ENCODE data around the gene PARD3. TPM values are rescaled to one million over a fixed set of nuclear protein-coding genes. Genes with fewer than 3 reads are reported as not detected.

PARD3 gene
- total RNA-seq, 1 experiment from 2014 or later: 46.3 TPM

DNA sequence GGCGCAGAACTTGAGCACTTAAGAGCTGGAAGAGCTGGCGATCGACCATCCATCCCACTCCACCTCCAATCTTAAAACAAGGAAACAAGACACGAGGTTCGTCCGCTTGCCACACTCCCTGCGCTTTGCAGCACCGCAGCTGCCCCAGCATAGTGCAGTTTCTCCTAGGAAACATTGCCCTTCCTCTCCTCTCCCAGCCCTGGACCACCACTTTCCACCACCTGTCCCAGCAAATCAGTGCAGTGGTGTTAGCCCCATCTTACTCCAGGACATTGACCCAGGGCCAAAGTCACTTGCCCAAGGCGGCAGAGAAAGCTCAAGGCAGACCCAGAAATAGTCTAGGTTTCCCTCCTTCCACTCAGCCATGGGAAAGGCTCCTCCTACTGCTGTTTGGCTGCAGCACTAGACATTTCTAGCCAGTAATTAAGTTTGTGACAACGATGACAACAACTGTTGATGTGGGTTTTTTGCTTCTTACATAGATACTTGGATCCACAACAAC, 1.5 kb upstream of the PARD3 start:
- Histone ChIP-seq H3K27me3 (ENCODE audit: insufficient read depth, low read length) (no peaks in the 10 kb centered on the region), H3K9me2 (ENCODE audit: insufficient read depth) (no peaks in the 10 kb centered on the region), H3K27ac (ENCODE audit: low read depth, low read length) (no peak overlapping the region), H3K9ac (ENCODE audit: low read length) (no peak overlapping the region), H3K9me3 (ENCODE audit: control insufficient read depth in 1 of 2, insufficient read depth in 1 of 2, low read depth in 1 of 2, low read length in 2 of 2) (no peaks in the 10 kb centered on the region), H2AFZ (ENCODE audit: low read depth, low read length, poor library complexity, severe bottlenecking) (no peak overlapping the region), H3K4me1 (ENCODE audit: control insufficient read depth in 1 of 2, insufficient read depth in 2 of 2, low read length in 2 of 2) (peaks cover 13 to 28% of the 10 kb centered on the region in 2 experiments), H3K4me2 (ENCODE audit: low read length) (no peak overlapping the region), H4K20me1 (ENCODE audit: insufficient read depth) (no peaks in the 10 kb centered on the region), H3K79me2 (ENCODE audit: insufficient read depth, low read length) (peaks cover 28% of the 10 kb centered on the region), H3K4me3 (replicated peaks in 1 of 2; ENCODE audit: low read depth in 1 of 2, low read length in 2 of 2) (no peak overlapping the region), H3K36me3 (ENCODE audit: control insufficient read depth in 1 of 2, insufficient read depth in 2 of 2, low read length in 2 of 2) (no peaks in the 10 kb centered on the region)
- ChIA-PET POLR2A (interaction anchor here (1.1 kb wide), 1 partner anchor 9 kb away, joined by 3 read pairs; no protein-coding TSS in a partner anchor), RAD21 (ENCODE audit: low non-redundant PET in 1 of 2, low total read pairs in 2 of 2, uncharacterized antibody in 2 of 2, unreplicated experiment in 2 of 2) (no interaction called here), CTCF (interaction anchor here (0.6 to 1.3 kb wide), 3 partner anchors 8 to 92 kb away, joined by 3 to 6 read pairs (median 4); no protein-coding TSS in a partner anchor)
- peak; percentile 7; the same call in 1 of the 2 replicates for TF ChIP-seq RAD21 (IDR thresholded peaks at IDR 0.05; ENCODE audit: low read depth)
- no peak for TF ChIP-seq SRF (IDR thresholded peaks at IDR 0.05; ENCODE audit: low read depth)
- no peak for DNase-seq (ENCODE audit: low read depth, low spot score)
- intact Hi-C loops (cut with micrococcal nuclease): no loop called here
- TSS peak; percentile 36 for BruUV-seq (replicated peaks)
- no peak for ATAC-seq

DNA sequence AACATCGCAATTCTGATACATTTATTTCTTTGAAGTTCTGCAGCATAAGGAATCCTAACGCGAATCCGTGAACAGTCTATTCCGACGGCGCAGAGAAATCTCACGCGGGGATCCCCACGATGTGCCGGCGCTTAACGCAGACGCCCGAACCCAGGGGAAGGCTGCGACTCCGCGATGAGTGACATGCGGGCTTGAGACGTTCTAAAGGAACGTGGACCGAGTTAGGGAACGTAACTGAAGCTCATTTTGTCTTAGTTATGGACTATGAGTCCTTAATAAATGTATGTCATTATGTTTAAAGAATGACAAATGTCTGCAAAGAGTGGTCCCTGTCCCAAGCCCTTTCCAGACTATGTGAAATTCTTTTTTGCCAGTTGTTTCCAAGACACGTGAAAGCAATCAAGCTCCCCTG, 995 bp upstream of the PARD3 start:
- CTCF ChIA-PET: interaction anchor here (0.6 to 1.3 kb wide), 2 partner anchors 8 to 51 kb away, joined by 3 to 4 read pairs; no protein-coding TSS in a partner anchor
- Histone ChIP-seq H3K27me3 (ENCODE audit: insufficient read depth, low read length) (no peaks in the 10 kb centered on the region), H3K9ac (ENCODE audit: low read length) (peak overlapping the region; percentile 52), H3K36me3 (ENCODE audit: control insufficient read depth in 1 of 2, insufficient read depth in 2 of 2, low read length in 2 of 2) (no peaks in the 10 kb centered on the region), H3K9me2 (ENCODE audit: insufficient read depth) (no peaks in the 10 kb centered on the region), H3K4me1 (ENCODE audit: control insufficient read depth in 1 of 2, insufficient read depth in 2 of 2, low read length in 2 of 2) (peaks cover 13 to 25% of the 10 kb centered on the region in 2 experiments), H3K27ac (ENCODE audit: low read depth, low read length) (no peak overlapping the region), H2AFZ (ENCODE audit: low read depth, low read length, poor library complexity, severe bottlenecking) (no peak overlapping the region), H3K79me2 (ENCODE audit: insufficient read depth, low read length) (peaks cover 33% of the 10 kb centered on the region), H3K9me3 (ENCODE audit: control insufficient read depth in 1 of 2, insufficient read depth in 1 of 2, low read depth in 1 of 2, low read length in 2 of 2) (no peaks in the 10 kb centered on the region), H3K4me3 (replicated peaks in 1 of 2; ENCODE audit: low read depth in 1 of 2, low read length in 2 of 2) (peak overlapping the region in 1 of 2 experiments; percentile 62; a peak in 3 of 4 replicates), H3K4me2 (ENCODE audit: low read length) (peak overlapping the region; percentile 97), H4K20me1 (ENCODE audit: insufficient read depth) (no peaks in the 10 kb centered on the region)
- no TSS peak for BruUV-seq (replicated peaks)
- POLR2A ChIA-PET: interaction anchor here (0.7 kb wide), 1 partner anchor 53 kb away, joined by 3 read pairs; no protein-coding TSS in a partner anchor
- DNase-seq (ENCODE audit: low read depth, low spot score): no peak
- TF ChIP-seq SP1 (IDR thresholded peaks at IDR 0.05; ENCODE audit: low read depth): no peak
- no peak for TF ChIP-seq YY1 (IDR thresholded peaks at IDR 0.05; ENCODE audit: extremely low read depth, insufficient replicate concordance, low read depth, low read length)
- TF ChIP-seq ELF1 (IDR thresholded peaks at IDR 0.05; ENCODE audit: borderline replicate concordance, low read depth): no peak
- TF ChIP-seq POLR2A (IDR thresholded peaks at IDR 0.05; ENCODE audit: borderline replicate concordance, extremely low read depth, insufficient read depth, insufficient read length): no peak
- no peak for TF ChIP-seq POLR2AphosphoS5 (IDR thresholded peaks at IDR 0.05; ENCODE audit: low read depth, low read length)
- no peak for TF ChIP-seq ZFX (IDR thresholded peaks at IDR 0.05)
- TF ChIP-seq SIN3A (IDR thresholded peaks at IDR 0.05; ENCODE audit: low read depth): no peak
- TF ChIP-seq, protein P1, sequence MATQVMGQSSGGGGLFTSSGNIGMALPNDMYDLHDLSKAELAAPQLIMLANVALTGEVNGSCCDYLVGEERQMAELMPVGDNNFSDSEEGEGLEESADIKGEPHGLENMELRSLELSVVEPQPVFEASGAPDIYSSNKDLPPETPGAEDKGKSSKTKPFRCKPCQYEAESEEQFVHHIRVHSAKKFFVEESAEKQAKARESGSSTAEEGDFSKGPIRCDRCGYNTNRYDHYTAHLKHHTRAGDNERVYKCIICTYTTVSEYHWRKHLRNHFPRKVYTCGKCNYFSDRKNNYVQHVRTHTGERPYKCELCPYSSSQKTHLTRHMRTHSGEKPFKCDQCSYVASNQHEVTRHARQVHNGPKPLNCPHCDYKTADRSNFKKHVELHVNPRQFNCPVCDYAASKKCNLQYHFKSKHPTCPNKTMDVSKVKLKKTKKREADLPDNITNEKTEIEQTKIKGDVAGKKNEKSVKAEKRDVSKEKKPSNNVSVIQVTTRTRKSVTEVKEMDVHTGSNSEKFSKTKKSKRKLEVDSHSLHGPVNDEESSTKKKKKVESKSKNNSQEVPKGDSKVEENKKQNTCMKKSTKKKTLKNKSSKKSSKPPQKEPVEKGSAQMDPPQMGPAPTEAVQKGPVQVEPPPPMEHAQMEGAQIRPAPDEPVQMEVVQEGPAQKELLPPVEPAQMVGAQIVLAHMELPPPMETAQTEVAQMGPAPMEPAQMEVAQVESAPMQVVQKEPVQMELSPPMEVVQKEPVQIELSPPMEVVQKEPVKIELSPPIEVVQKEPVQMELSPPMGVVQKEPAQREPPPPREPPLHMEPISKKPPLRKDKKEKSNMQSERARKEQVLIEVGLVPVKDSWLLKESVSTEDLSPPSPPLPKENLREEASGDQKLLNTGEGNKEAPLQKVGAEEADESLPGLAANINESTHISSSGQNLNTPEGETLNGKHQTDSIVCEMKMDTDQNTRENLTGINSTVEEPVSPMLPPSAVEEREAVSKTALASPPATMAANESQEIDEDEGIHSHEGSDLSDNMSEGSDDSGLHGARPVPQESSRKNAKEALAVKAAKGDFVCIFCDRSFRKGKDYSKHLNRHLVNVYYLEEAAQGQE (IDR thresholded peaks at IDR 0.05; ENCODE audit: low read depth): no peak
- no peak for TF ChIP-seq EGR1 (IDR thresholded peaks at IDR 0.05; ENCODE audit: low read depth)
- TF ChIP-seq EZH2 (IDR thresholded peaks at IDR 0.05): no peak
- no peak for TF ChIP-seq ZNF274 (IDR thresholded peaks at IDR 0.05; ENCODE audit: low read depth, low read length)
- ATAC-seq: no peak
- intact Hi-C loops (cut with micrococcal nuclease): no loop called here
- RAD21 ChIA-PET (ENCODE audit: low non-redundant PET in 1 of 2, low total read pairs in 2 of 2, uncharacterized antibody in 2 of 2, unreplicated experiment in 2 of 2): no interaction called here

Measured in HCT116 (cell line).